Measurements from ENCODE around the gene MGAT4B. TPM values are rescaled to one million over a fixed set of nuclear protein-coding genes. Genes with fewer than 3 reads are reported as not detected.

MGAT4B gene
- total RNA-seq, 1 donor from 2014 or later, result 131 TPM

- Mint-ChIP-seq H3K4me3 (no peak overlapping the region), H3K4me1 (peaks cover 48% of the 10 kb centered on the region), H3K27me3 (ENCODE audit: low read depth) (no peaks in the 10 kb centered on the region), H3K9me3 (no peaks in the 10 kb centered on the region), H3K36me3 (peaks cover 8% of the 10 kb centered on the region), H3K27ac (peak overlapping the region; percentile 94)
- TF ChIP-seq CTCF (IDR thresholded peaks at IDR 0.05; ENCODE audit: unreplicated experiment), result no peak
- no peak for DNase-seq (ENCODE audit: low spot score in 2 of 2, unreplicated experiment in 2 of 2)
Observed at GRCh38 chr5:179762781-179763176, 43.9 kb downstream of the MGAT4B start.

DNA sequence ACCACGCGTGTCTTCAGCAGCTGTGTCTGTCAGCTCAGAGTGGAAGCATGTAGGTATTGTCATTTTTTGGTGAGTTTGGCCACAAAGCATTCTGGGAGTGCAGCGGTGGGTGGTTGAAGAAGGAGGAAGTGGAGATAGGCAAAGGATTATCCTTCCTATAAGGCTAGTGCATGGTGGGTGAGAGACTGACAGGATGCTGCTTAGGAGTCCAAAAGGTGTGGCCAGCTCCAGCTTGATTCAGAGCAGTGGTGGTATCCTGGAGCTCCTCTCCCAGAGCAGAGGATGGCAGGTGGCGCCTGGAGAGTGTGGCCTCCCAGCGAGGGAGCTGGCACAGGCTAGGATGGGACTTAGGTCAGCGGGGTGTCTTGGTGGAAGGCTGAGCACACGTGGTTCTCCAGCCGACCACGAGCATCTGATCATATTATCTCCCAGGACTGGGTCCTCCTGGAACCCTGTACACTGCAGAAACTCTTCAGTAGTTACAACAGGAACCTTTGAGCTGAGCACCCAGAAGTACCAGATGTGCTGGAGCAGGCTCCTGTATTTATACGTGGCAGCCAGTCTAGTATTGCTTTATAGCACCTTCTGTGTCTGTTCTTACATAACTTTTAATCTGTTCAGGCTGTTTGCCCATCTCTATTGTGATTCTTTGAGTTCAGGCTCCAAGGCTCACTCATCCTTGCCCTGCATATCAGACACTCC lies 44.4 kb downstream of the MGAT4B start:
- H3K4me1 Mint-ChIP-seq, result peaks cover 48% of the 10 kb centered on the region
- no peak for DNase-seq (ENCODE audit: low spot score in 2 of 2, unreplicated experiment in 2 of 2)

GRCh38 chr5:179759581-179760551 lies 46.8 kb downstream of the MGAT4B start:
- Mint-ChIP-seq H3K9me3 (no peaks in the 10 kb centered on the region), H3K27me3 (ENCODE audit: low read depth) (no peaks in the 10 kb centered on the region), H3K4me1 (peaks cover 53% of the 10 kb centered on the region), H3K27ac (peak overlapping the region; percentile 50), H3K36me3 (peaks cover 2% of the 10 kb centered on the region), H3K4me3 (no peak overlapping the region)
- no peak for DNase-seq (ENCODE audit: low spot score in 2 of 2, unreplicated experiment in 2 of 2)
- TF ChIP-seq CTCF (IDR thresholded peaks at IDR 0.05; ENCODE audit: unreplicated experiment), result no peak

More for the DNA sequence above, 44.4 kb downstream of the MGAT4B start:
- no peak for TF ChIP-seq CTCF (IDR thresholded peaks at IDR 0.05; ENCODE audit: unreplicated experiment)
- peak overlapping the region; percentile 94 for H3K27ac Mint-ChIP-seq
- H3K4me3 Mint-ChIP-seq, result no peak overlapping the region
- H3K9me3 Mint-ChIP-seq, result no peaks in the 10 kb centered on the region
- peaks cover 8% of the 10 kb centered on the region for H3K36me3 Mint-ChIP-seq
- no peaks in the 10 kb centered on the region for H3K27me3 Mint-ChIP-seq (ENCODE audit: low read depth)

DNA sequence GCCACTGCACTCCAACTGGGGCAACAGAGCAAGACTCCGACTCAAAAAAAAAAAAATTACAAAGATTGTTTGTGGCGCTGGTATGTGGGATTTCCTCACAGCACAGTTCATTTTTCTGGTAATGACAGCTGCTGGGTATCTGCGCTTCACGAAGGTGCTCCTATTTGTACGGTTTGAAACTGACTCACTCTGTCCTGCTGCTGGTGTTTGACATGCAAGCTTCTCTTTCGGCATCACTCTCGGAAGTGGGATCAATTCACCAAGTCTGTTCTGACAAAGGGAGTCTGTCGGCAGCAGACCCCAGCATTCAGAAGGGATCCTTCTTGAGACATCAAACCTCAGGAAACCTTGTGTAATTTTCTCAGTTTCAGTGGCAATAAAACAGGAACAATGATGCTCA lies 47.7 kb downstream of the MGAT4B start:
- DNase-seq (ENCODE audit: low spot score in 2 of 2, unreplicated experiment in 2 of 2), result no peak
- peaks cover under 1% of the 10 kb centered on the region for H3K36me3 Mint-ChIP-seq
- peak overlapping the region; percentile 50 for H3K27ac Mint-ChIP-seq
- H3K27me3 Mint-ChIP-seq (ENCODE audit: low read depth), result no peaks in the 10 kb centered on the region
- no peak for TF ChIP-seq CTCF (IDR thresholded peaks at IDR 0.05; ENCODE audit: unreplicated experiment)
- peaks cover 58% of the 10 kb centered on the region for H3K4me1 Mint-ChIP-seq
- H3K9me3 Mint-ChIP-seq, result no peaks in the 10 kb centered on the region
- no peak overlapping the region for H3K4me3 Mint-ChIP-seq

- Mint-ChIP-seq H3K36me3 (peaks cover 5% of the 10 kb centered on the region), H3K4me1 (peaks cover 36% of the 10 kb centered on the region), H3K27ac (peak overlapping the region; percentile 14), H3K4me3 (no peak overlapping the region), H3K9me3 (no peaks in the 10 kb centered on the region), H3K27me3 (ENCODE audit: low read depth) (no peaks in the 10 kb centered on the region)
- no peak for TF ChIP-seq CTCF (IDR thresholded peaks at IDR 0.05; ENCODE audit: unreplicated experiment)
- DNase-seq (ENCODE audit: low spot score in 2 of 2, unreplicated experiment in 2 of 2), result no peak
Observed at GRCh38 chr5:179755022-179755421, 51.6 kb downstream of the MGAT4B start.

All from mesothelial cell of epicardium (in vitro differentiated cells).